ENCODE results near the gene DLGAP1. TPM values are rescaled to one million over a fixed set of nuclear protein-coding genes. Genes with fewer than 3 reads are reported as not detected.

The DLGAP1 gene
- total RNA-seq, 4 donors from 2014 or later: 0.13 to 6.2 (median 0.53) TPM

- ATAC-seq: no peak
- intact Hi-C loops (cut with DNase I; ENCODE audit: low total_unique reads): loop anchor here (10.0 kb wide), 1 partner anchor 730 kb away; no protein-coding TSS in a partner anchor
- in situ Hi-C loops (cut with MboI; ENCODE audit: low sequenced_read_pairs in 4 of 4): loop anchor here (5.0 to 10.0 kb wide), 7 partner anchors 68 to 383 kb away; partner anchors contain the start of gene TGIF1 (in 1 of the 4)
- H3K27ac ChIP-seq: no peak overlapping the region
- H3K4me1 ChIP-seq: peaks cover 0 to 5% of the 10 kb centered on the region in 2 donors
- H3K36me3 ChIP-seq: no peaks in the 10 kb centered on the region
- DNase-seq: no peak
- no peaks in the 10 kb centered on the region for H3K27me3 ChIP-seq
- TF ChIP-seq CTCF (IDR thresholded peaks at IDR 0.05 in 4 of 5, conservative IDR thresholded peaks at IDR 0.05 in 1 of 5) (no peak), POLR2A (IDR thresholded peaks at IDR 0.05) (no peak)
- H3K9me3 ChIP-seq: no peaks in the 10 kb centered on the region
- no peak overlapping the region for H3K4me3 ChIP-seq
Measured at GRCh38 chr18:3665204-3665603, 789.9 kb downstream of the DLGAP1 start.

GRCh38 chr18:3664563-3665178, 790.4 kb downstream of the DLGAP1 start:
- intact Hi-C loops (cut with DNase I; ENCODE audit: low total_unique reads): loop anchor here (10.0 kb wide), 1 partner anchor 730 kb away; no protein-coding TSS in a partner anchor
- H3K27ac ChIP-seq: no peak overlapping the region
- ATAC-seq: no peak

GRCh38 chr18:3663870-3664512, 791.1 kb downstream of the DLGAP1 start:
- H3K27me3 ChIP-seq: no peaks in the 10 kb centered on the region
- H3K4me3 ChIP-seq: no peak overlapping the region
- H3K9me3 ChIP-seq: no peaks in the 10 kb centered on the region
- TF ChIP-seq CTCF (IDR thresholded peaks at IDR 0.05 in 4 of 5, conservative IDR thresholded peaks at IDR 0.05 in 1 of 5) (no peak), POLR2A (IDR thresholded peaks at IDR 0.05) (no peak)
- in situ Hi-C loops (cut with MboI; ENCODE audit: low sequenced_read_pairs in 4 of 4): loop anchor here (10.0 kb wide), 4 partner anchors 79 to 219 kb away; partner anchors contain the start of gene TGIF1 (in 1 of the 4)
- DNase-seq (no peak), ATAC-seq (no peak)
- intact Hi-C loops (cut with DNase I; ENCODE audit: low total_unique reads): loop anchor here (10.0 kb wide), 1 partner anchor 729 kb away; no protein-coding TSS in a partner anchor
- peaks cover 0 to 5% of the 10 kb centered on the region in 2 donors for H3K4me1 ChIP-seq
- no peak overlapping the region for H3K27ac ChIP-seq
- H3K36me3 ChIP-seq: no peaks in the 10 kb centered on the region

More at GRCh38 chr18:3664563-3665178, 790.4 kb downstream of the DLGAP1 start:
- no peak for TF ChIP-seq POLR2A (IDR thresholded peaks at IDR 0.05)
- no peak for TF ChIP-seq CTCF (IDR thresholded peaks at IDR 0.05 in 4 of 5, conservative IDR thresholded peaks at IDR 0.05 in 1 of 5)
- Histone ChIP-seq H3K36me3 (no peaks in the 10 kb centered on the region), H3K4me3 (no peak overlapping the region), H3K27me3 (no peaks in the 10 kb centered on the region), H3K9me3 (no peaks in the 10 kb centered on the region), H3K4me1 (peaks cover 0 to 5% of the 10 kb centered on the region in 2 donors)
- in situ Hi-C loops (cut with MboI; ENCODE audit: low sequenced_read_pairs in 4 of 4): loop anchor here (5.0 to 10.0 kb wide), 7 partner anchors 67 to 382 kb away; partner anchors contain the start of gene TGIF1 (in 1 of the 4)
- DNase-seq: no peak

- no peak overlapping the region for H3K27ac ChIP-seq
- intact Hi-C loops (cut with DNase I; ENCODE audit: low total_unique reads): loop anchor here (10.0 kb wide), 1 partner anchor 727 kb away; no protein-coding TSS in a partner anchor
Measured at GRCh38 chr18:3661989-3662388, 793.1 kb downstream of the DLGAP1 start.

More at GRCh38 chr18:3661989-3662388, 793.1 kb downstream of the DLGAP1 start:
- Histone ChIP-seq H3K4me3 (no peak overlapping the region), H3K36me3 (no peaks in the 10 kb centered on the region), H3K9me3 (no peaks in the 10 kb centered on the region), H3K27me3 (no peaks in the 10 kb centered on the region), H3K4me1 (peaks cover 0 to 5% of the 10 kb centered on the region in 2 donors)
- TF ChIP-seq POLR2A (IDR thresholded peaks at IDR 0.05) (no peak), CTCF (IDR thresholded peaks at IDR 0.05 in 4 of 5, conservative IDR thresholded peaks at IDR 0.05 in 1 of 5) (no peak)
- ATAC-seq (no peak), DNase-seq (no peak)
- in situ Hi-C loops (cut with MboI; ENCODE audit: low sequenced_read_pairs in 4 of 4): loop anchor here (10.0 kb wide), 4 partner anchors 77 to 217 kb away; partner anchors contain the start of gene TGIF1 (in 1 of the 4)
